Tibial nerve (tissue), 3 donors: ENCODE results near the gene PDLIM7.

Experiments used
- POLR2A ChIP-seq, 2 donors: fragments of 450-650 bp; IDR thresholded peaks; one replicate each; pipeline ENCODE4 v1.6.1; 2017; ENCODE audit warnings: antibody characterized with exemption in 2 of 2, mild to moderate bottlenecking in 2 of 2, moderate library complexity in 2 of 2
- TF ChIP-seq, protein P1 (sequence below), 5 experiments: fragments of 200-600 bp in 3 of 5; fragments of 450-650 bp in 2 of 5; sonication (generic) in 3 of 5; IDR thresholded peaks; one replicate each; pipeline ENCODE4 v1.5.1; 2016 to 2019; ENCODE audit warnings: antibody characterized with exemption in 5 of 5, mild to moderate bottlenecking in 3 of 5, moderate library complexity in 2 of 5

DNA sequence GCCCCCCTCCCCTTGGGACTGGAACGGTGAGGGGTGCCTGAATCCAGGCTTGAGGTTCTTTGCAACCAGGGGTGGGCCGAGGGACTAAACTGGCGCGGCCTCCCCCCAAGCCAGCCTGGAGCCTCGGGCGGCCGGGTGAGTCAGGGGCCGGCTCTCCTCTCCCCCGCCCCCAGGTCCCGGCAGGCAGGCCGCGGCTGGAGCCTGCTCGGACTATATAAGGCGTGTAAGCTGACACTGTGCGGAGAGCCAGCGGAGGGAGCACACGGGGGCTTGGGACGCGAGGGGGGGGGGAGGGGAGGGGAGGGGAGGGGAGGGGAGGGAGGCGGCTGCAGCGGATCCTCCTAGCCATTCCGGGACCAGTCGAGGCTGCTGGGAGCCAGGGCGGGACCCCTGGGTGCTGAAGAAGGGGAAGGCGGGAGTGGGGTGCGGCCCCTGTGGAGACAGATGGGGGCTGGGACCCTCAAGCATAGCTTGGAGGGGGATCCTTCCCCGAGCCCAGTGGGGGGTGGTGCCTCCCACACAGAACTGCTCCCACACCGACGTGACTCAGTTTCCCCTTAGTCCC is 595 bp downstream of the PDLIM7 start:
- TF ChIP-seq POLR2A (IDR thresholded peaks at IDR 0.05) = peak in 1 of 2 donors; percentile 10
- TF ChIP-seq, protein P1, sequence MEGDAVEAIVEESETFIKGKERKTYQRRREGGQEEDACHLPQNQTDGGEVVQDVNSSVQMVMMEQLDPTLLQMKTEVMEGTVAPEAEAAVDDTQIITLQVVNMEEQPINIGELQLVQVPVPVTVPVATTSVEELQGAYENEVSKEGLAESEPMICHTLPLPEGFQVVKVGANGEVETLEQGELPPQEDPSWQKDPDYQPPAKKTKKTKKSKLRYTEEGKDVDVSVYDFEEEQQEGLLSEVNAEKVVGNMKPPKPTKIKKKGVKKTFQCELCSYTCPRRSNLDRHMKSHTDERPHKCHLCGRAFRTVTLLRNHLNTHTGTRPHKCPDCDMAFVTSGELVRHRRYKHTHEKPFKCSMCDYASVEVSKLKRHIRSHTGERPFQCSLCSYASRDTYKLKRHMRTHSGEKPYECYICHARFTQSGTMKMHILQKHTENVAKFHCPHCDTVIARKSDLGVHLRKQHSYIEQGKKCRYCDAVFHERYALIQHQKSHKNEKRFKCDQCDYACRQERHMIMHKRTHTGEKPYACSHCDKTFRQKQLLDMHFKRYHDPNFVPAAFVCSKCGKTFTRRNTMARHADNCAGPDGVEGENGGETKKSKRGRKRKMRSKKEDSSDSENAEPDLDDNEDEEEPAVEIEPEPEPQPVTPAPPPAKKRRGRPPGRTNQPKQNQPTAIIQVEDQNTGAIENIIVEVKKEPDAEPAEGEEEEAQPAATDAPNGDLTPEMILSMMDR (IDR thresholded peaks at IDR 0.05) = no peak
